Right lobe of liver (tissue), 6 donors: Measurements from ENCODE around the gene IGFBP2. TPM values are rescaled to one million over a fixed set of nuclear protein-coding genes. Genes with fewer than 3 reads are reported as not detected.

Experiments
- ATAC-seq, 4 donors: fragments of 200-7000 bp; cut with Tn5 transposase; one replicate each; pipeline ENCODE4 v1.9.1; 2020; ENCODE audit warnings: mild to moderate bottlenecking in 4 of 4, moderate library complexity in 4 of 4
- DNase-seq, 3 donors: peaks; one replicate each; pipeline ENCODE4 v3.0.0-alpha.2; 2020
- H3K27ac ChIP-seq, 3 donors: fragments of 200-600 bp; one replicate each; pipeline ENCODE4 v1.8.0; 2022
- H3K27me3 ChIP-seq, 2 donors: fragments of 200-600 bp; one replicate each; pipeline ENCODE4 v1.8.0; 2022
- H3K36me3 ChIP-seq, 4 donors: fragments of 200-600 bp; sonication (generic) in 1 of 4; one replicate each; pipeline versions ENCODE4 v1.5.1 to v1.8.0; 2017 to 2022; ENCODE audit warnings: control low read depth in 1 of 4
- H3K4me1 ChIP-seq, 4 donors: fragments of 200-600 bp; sonication (generic) in 1 of 4; one replicate each; pipeline versions ENCODE4 v1.5.1 to v1.8.0; 2017 to 2022; ENCODE audit warnings: control low read depth in 1 of 4
- H3K4me3 ChIP-seq, 3 donors: fragments of 200-600 bp; one replicate each; pipeline ENCODE4 v1.8.0; 2022
- H3K9me3 ChIP-seq, 4 donors: fragments of 200-600 bp; sonication (generic) in 1 of 4; one replicate each; pipeline versions ENCODE4 v1.5.1 to v1.8.0; 2017 to 2022; ENCODE audit warnings: control low read depth in 1 of 4
- CTCF ChIP-seq, 4 donors: fragments of 200-600 bp in 3 of 4; fragments of 450-650 bp in 1 of 4; IDR thresholded peaks; one replicate each; pipeline versions ENCODE4 v1.5.1 to v1.8.0; 2016 to 2022; ENCODE audit warnings: antibody characterized with exemption in 4 of 4, mild to moderate bottlenecking in 2 of 4
- POLR2A ChIP-seq: fragments of 450-650 bp; IDR thresholded peaks from one replicate; pipeline ENCODE4 v1.6.1; 2017; ENCODE audit warnings: antibody characterized with exemption, mild to moderate bottlenecking
- WGBS: methylation state at CpG from one replicate; pipeline ENCODE4 v1.1.6; 2018; ENCODE audit warnings: low coverage, low lambda C conversion rate; ENCODE audit not compliant: insufficient coverage; ENCODE audit errors: missing lambda C conversion rate; 5-methylcytosine and 5-hydroxymethylcytosine counted together
- intact Hi-C, 2 donors: fragments of 100-400 bp; cut with DNase I; formaldehyde crosslinking; loops; one replicate each; pipeline versions ENCODE4 v1.11.2 to v1.14.1; 2022
- total RNA-seq, 6 experiments: library from RNA; depleted of rRNA in 2 of 6; stranded (reverse); fragments of >200 nt in 2 of 6; fragmentation: NEBNext Ultra II Directional in 3 of 6; extraction: Animal tissue kit (Norgen Biotek cat#: 25700) in 3 of 6; gene quantifications; one replicate each; pipeline versions ENCODE4 v1.1.0 to v1.2.4, GENCODE V29; 2016 to 2023
- donor health status: DM: no; HTN: yes; CAD: no.
- donor health status: DM: no; HTN: no; CAD: no.
- donor health status: DM: no; HTN: no; CAD: no.
- donor health status: DM: no; HTN: yes; CAD: no.
- donor health status: DM: no; HTN: yes; CAD: no.

Gene IGFBP2
- total RNA-seq, 6 experiments from 2014 or later, result 276 to 1,091 (median 406) TPM

- peak in 2 of 4 donors; percentile 1 to 2 for ATAC-seq
Observed at GRCh38 chr2:216634370-216635148, 1.3 kb downstream of the IGFBP2 start.

GRCh38 chr2:216635171-216635570 lies 2.0 kb downstream of the IGFBP2 start:
- H3K27me3 ChIP-seq, result no peaks in the 10 kb centered on the region
- intact Hi-C loops, result no loop called here
- peaks cover 0 to 13% (median 2%) of the 10 kb centered on the region in 4 donors for H3K36me3 ChIP-seq
- H3K27ac ChIP-seq, result peak overlapping the region; percentile 73 to 75 (median 73)
- no peak for ATAC-seq
- H3K9me3 ChIP-seq, result no peaks in the 10 kb centered on the region
- peak overlapping the region; percentile 54 to 76 (median 68) for H3K4me3 ChIP-seq
- WGBS, result 9% methylated on average over 7 of the region's 7 CpGs
- TF ChIP-seq CTCF (IDR thresholded peaks at IDR 0.05), result no peak
- no peak for TF ChIP-seq POLR2A
- no peak for DNase-seq
- H3K4me1 ChIP-seq, result peaks cover 0 to 37% (median 0%) of the 10 kb centered on the region in 4 donors

More at GRCh38 chr2:216634370-216635148, 1.3 kb downstream of the IGFBP2 start:
- intact Hi-C loops, result no loop called here
- Histone ChIP-seq H3K4me3 (peak overlapping the region; percentile 54 to 76 (median 68)), H3K36me3 (peaks cover 0 to 7% (median 0%) of the 10 kb centered on the region in 4 donors), H3K4me1 (peaks cover 0 to 37% (median 0%) of the 10 kb centered on the region in 4 donors), H3K27ac (peak overlapping the region; percentile 73 to 75 (median 73)), H3K27me3 (no peaks in the 10 kb centered on the region), H3K9me3 (no peaks in the 10 kb centered on the region)
- TF ChIP-seq POLR2A, result no peak
- no peak for TF ChIP-seq CTCF (IDR thresholded peaks at IDR 0.05)
- WGBS, result 4% methylated on average over 23 of the region's 23 CpGs
- DNase-seq, result no peak

DNA sequence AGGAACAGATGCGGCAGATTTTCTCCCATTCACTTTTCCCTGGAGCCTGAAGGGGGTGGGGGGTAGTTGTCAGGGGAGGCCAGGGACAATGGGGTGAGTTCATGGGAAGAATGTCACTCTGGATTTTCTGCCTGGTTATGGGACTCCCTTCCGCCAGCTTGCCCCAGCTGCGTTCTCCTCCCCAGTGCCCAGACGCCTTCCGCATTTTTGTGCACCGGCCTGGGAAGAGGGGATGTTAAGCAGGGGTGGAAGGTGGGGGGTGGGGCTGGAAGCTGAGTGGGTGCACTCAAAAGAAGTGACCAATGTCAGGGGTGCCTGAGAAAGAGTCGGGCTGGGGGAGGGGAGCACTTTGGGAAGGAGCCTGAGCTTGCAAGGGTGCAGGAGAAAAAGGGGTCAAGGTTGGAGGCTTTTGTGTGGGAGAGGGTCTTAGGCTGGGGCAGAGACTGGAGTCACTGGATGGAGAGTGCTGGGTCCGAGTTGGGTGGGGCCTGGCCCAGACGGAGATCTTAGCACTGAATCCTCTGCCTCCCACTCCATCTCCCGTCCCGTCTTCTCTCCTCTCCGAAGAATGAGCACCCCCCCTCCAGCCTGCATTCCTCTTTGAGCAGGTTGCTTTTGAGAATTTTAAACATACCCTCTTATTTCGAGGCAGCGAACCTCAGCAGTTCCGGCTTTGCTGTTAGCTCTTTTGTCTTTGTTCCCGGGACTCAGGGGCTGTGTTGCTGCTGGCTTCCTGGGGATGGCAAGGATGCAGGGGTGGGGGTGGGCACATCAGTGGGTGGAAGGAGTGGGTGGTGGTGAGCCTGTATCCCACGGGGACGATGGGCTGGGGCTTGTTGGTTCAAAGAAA lies 2.7 kb downstream of the IGFBP2 start:
- Histone ChIP-seq H3K9me3 (no peaks in the 10 kb centered on the region), H3K27me3 (no peaks in the 10 kb centered on the region), H3K4me3 (peak overlapping the region; percentile 54 to 76 (median 68)), H3K36me3 (peaks cover 0 to 21% (median 5%) of the 10 kb centered on the region in 4 donors), H3K4me1 (peaks cover 0 to 37% (median 0%) of the 10 kb centered on the region in 4 donors), H3K27ac (peak overlapping the region; percentile 32 to 73 (median 73))
- intact Hi-C loops, result no loop called here
- WGBS, result 43% methylated on average over 11 of the region's 18 CpGs
- no peak for TF ChIP-seq POLR2A
- no peak for DNase-seq
- ATAC-seq, result no peak

- Histone ChIP-seq H3K4me1 (peaks cover 0 to 37% (median 0%) of the 10 kb centered on the region in 4 donors), H3K27ac (peak overlapping the region; percentile 32 to 73 (median 43)), H3K36me3 (peaks cover 0 to 26% (median 6%) of the 10 kb centered on the region in 4 donors), H3K9me3 (no peaks in the 10 kb centered on the region), H3K27me3 (no peaks in the 10 kb centered on the region), H3K4me3 (peak overlapping the region; percentile 7 to 76 (median 68))
- ATAC-seq, result peak; percentile 63 to 74 (median 70)
- intact Hi-C loops, result no loop called here
- TF ChIP-seq CTCF (IDR thresholded peaks at IDR 0.05) (no peak), POLR2A (no peak)
- DNase-seq, result peak; percentile 65 to 82 (median 67)
- 25% methylated on average over 25 of the region's 29 CpGs for WGBS
Observed at GRCh38 chr2:216636551-216637450, 3.6 kb downstream of the IGFBP2 start.
